Nephron (organoid): ENCODE results near the gene MGST2.

Experiments
- H3K27ac Mint-ChIP-seq, 3 experiments: 2 replicates each; pipeline ENCODE4 v1.8.0; 2020; ENCODE audit warnings: mixed read lengths in 3 of 3, mild to moderate bottlenecking in 2 of 3, moderate library complexity in 1 of 3
- H3K27me3 Mint-ChIP-seq: 2 replicates; pipeline ENCODE4 v1.8.0; 2021; ENCODE audit warnings: low read depth, mild to moderate bottlenecking, moderate library complexity, mixed read lengths
- H3K36me3 Mint-ChIP-seq: 2 replicates; pipeline ENCODE4 v1.8.0; 2020; ENCODE audit warnings: low read depth, mixed read lengths
- H3K4me1 Mint-ChIP-seq: 2 replicates; pipeline ENCODE4 v1.8.0; 2020; ENCODE audit warnings: mixed read lengths
- H3K4me3 Mint-ChIP-seq, 3 experiments: 2 replicates each; pipeline ENCODE4 v1.8.0; 2020; ENCODE audit warnings: mild to moderate bottlenecking in 3 of 3, mixed read lengths in 3 of 3, moderate library complexity in 2 of 3
- H3K9me3 Mint-ChIP-seq: 2 replicates; pipeline ENCODE4 v1.8.0; 2020; ENCODE audit warnings: mixed read lengths
- CTCF ChIP-seq, 3 experiments: fragments of 200-600 bp; sonication (generic); IDR thresholded peaks; one replicate each; pipeline ENCODE4 v1.5.0; 2021; ENCODE audit warnings: antibody characterized with exemption in 3 of 3; ENCODE audit not compliant: unreplicated experiment in 3 of 3

MGST2 gene

GRCh38 chr4:139665690-139666529, at the start of gene MGST2:
Gene MGST2, plus strand, starts transcription at chr4:139665819. Its CDS starts 201 bp downstream, at chr4:139666020.
- peak within 1 kb of the TSS; percentile 76 to 89 (median 87) for H3K4me3 Mint-ChIP-seq
- peak within 1 kb of the TSS; percentile 97 to 98 (median 98) for H3K27ac Mint-ChIP-seq
- H3K27me3 Mint-ChIP-seq = no peaks in the 10 kb centered on the region
- TF ChIP-seq CTCF (IDR thresholded peaks at IDR 0.05; ENCODE audit: unreplicated experiment in 3 of 3) = no peak
- H3K9me3 Mint-ChIP-seq = no peaks in the 10 kb centered on the region
- peaks cover under 1% of the 10 kb centered on the region for H3K36me3 Mint-ChIP-seq
- peaks cover 35% of the 10 kb centered on the region for H3K4me1 Mint-ChIP-seq

- peaks cover 4% of the 10 kb centered on the region for H3K27me3 Mint-ChIP-seq
- peak in 2 of 3 experiments; percentile 13 to 22 for TF ChIP-seq CTCF (IDR thresholded peaks at IDR 0.05; ENCODE audit: unreplicated experiment in 3 of 3)
- H3K36me3 Mint-ChIP-seq = no peaks in the 10 kb centered on the region
- H3K4me1 Mint-ChIP-seq = no peaks in the 10 kb centered on the region
- H3K4me3 Mint-ChIP-seq = no peak overlapping the region
- H3K9me3 Mint-ChIP-seq = no peaks in the 10 kb centered on the region
- no peak overlapping the region for H3K27ac Mint-ChIP-seq
Measured at GRCh38 chr4:139617702-139618490, 47.7 kb upstream of the MGST2 start.

- Mint-ChIP-seq H3K4me3 (no peak overlapping the region), H3K4me1 (peaks cover 7% of the 10 kb centered on the region), H3K27ac (no peak overlapping the region), H3K9me3 (no peaks in the 10 kb centered on the region), H3K36me3 (no peaks in the 10 kb centered on the region), H3K27me3 (peaks cover 4% of the 10 kb centered on the region)
- TF ChIP-seq CTCF (IDR thresholded peaks at IDR 0.05; ENCODE audit: unreplicated experiment in 3 of 3) = peak; percentile 19 to 37 (median 28)
Measured at GRCh38 chr4:139619644-139620043, 46.0 kb upstream of the MGST2 start.

- Mint-ChIP-seq H3K27me3 (no peaks in the 10 kb centered on the region), H3K4me1 (peaks cover 9% of the 10 kb centered on the region), H3K4me3 (no peak overlapping the region), H3K9me3 (no peaks in the 10 kb centered on the region), H3K27ac (no peak overlapping the region), H3K36me3 (no peaks in the 10 kb centered on the region)
- no peak for TF ChIP-seq CTCF (IDR thresholded peaks at IDR 0.05; ENCODE audit: unreplicated experiment in 3 of 3)
Measured at GRCh38 chr4:139622901-139623381, 42.7 kb upstream of the MGST2 start.

DNA sequence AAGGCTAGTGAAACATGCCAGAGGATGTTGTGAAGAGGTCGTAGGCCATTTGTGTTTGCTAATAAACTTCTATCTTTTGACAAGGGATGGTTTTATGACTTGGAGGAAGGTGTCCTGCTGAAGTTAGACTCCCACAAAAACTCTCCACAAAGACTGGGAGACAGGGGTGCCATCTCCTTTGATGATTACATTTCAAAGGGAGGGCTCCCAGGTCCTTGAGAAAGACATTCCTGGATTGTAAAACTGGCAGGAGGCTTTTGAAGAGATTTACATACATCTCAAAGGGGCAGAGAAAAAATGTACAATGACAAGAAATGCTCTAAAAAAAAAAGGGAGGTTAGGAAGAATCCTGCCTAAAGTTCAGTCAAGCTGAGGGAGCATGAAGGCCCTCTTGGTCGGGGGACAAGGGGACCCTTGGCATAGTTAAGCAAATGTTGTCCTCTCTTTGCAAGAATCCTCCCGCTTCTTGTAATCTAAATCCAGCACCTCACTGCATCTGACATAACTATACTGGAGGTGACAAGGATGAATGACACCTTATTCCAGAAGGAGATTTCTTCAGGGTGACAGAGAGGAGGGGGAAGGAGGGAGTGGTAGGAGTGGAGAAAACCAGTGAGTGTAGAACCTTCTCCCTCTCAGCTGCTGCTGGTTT, 41.1 kb upstream of the MGST2 start:
- TF ChIP-seq CTCF (IDR thresholded peaks at IDR 0.05; ENCODE audit: unreplicated experiment in 3 of 3) = no peak
- no peaks in the 10 kb centered on the region for H3K9me3 Mint-ChIP-seq
- H3K27me3 Mint-ChIP-seq = no peaks in the 10 kb centered on the region
- peak overlapping the region in 1 of 3 experiments; percentile 12 for H3K27ac Mint-ChIP-seq
- H3K4me3 Mint-ChIP-seq = no peak overlapping the region
- peaks cover 16% of the 10 kb centered on the region for H3K4me1 Mint-ChIP-seq
- no peaks in the 10 kb centered on the region for H3K36me3 Mint-ChIP-seq
